Adrenal gland (tissue), 5 donors: ENCODE results near the gene GRIA3.
"Not testable (repeated sequence)": the region's sequence is repeated elsewhere in the genome, so short reads cannot be mapped to it uniquely, and the experiment has no call there.

Experiments used
- POLR2A ChIP-seq, 2 donors: fragments of 450-650 bp; IDR thresholded peaks; one replicate each; pipeline ENCODE4 v1.6.1; 2017; ENCODE audit warnings: antibody characterized with exemption in 2 of 2, mild to moderate bottlenecking in 2 of 2, moderate library complexity in 1 of 2
- TF ChIP-seq, protein P1 (sequence below), 6 experiments: fragments of 450-650 bp in 4 of 6; fragments of 200-600 bp in 2 of 6; sonication (generic) in 1 of 6; IDR thresholded peaks; 1 replicate in 5 of 6; 2 replicates in 1 of 6; pipeline versions ENCODE4 v1.5.1 to v1.8.0; 2016 to 2021; ENCODE audit warnings: antibody characterized with exemption in 6 of 6, mild to moderate bottlenecking in 2 of 6, moderate library complexity in 1 of 6
- donor health status: DM: no; HTN: no; CAD: no.

DNA sequence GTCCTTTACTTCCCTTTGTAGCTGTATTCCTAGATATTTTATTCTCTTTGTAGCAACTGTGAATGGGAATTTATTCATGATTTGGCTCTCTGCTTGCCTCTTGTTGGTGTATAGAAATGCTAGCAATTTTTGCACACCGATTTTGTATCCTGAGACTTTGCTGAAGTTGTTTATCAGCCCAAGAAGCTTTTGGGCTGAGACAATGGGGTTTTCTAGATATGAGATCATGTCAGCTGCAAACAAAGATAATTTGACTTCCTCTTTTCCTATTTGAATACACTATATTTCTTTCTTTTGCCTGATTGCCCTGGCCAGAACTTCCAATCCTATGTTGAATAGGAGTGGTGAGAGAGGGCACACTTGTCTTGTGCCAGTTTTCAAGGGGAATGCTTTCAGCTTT, 346.6 kb downstream of the GRIA3 start:
- not testable (repeated sequence) for TF ChIP-seq POLR2A (IDR thresholded peaks at IDR 0.05)
- TF ChIP-seq, protein P1, sequence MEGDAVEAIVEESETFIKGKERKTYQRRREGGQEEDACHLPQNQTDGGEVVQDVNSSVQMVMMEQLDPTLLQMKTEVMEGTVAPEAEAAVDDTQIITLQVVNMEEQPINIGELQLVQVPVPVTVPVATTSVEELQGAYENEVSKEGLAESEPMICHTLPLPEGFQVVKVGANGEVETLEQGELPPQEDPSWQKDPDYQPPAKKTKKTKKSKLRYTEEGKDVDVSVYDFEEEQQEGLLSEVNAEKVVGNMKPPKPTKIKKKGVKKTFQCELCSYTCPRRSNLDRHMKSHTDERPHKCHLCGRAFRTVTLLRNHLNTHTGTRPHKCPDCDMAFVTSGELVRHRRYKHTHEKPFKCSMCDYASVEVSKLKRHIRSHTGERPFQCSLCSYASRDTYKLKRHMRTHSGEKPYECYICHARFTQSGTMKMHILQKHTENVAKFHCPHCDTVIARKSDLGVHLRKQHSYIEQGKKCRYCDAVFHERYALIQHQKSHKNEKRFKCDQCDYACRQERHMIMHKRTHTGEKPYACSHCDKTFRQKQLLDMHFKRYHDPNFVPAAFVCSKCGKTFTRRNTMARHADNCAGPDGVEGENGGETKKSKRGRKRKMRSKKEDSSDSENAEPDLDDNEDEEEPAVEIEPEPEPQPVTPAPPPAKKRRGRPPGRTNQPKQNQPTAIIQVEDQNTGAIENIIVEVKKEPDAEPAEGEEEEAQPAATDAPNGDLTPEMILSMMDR (IDR thresholded peaks at IDR 0.05), result not testable (repeated sequence)
